ENCODE measurements around the gene ROPN1L. TPM values are rescaled to one million over a fixed set of nuclear protein-coding genes. Genes with fewer than 3 reads are reported as not detected.

The ROPN1L gene
- polyA plus RNA-seq, 1 donor from 2014 or later = 0.52 TPM

DNA sequence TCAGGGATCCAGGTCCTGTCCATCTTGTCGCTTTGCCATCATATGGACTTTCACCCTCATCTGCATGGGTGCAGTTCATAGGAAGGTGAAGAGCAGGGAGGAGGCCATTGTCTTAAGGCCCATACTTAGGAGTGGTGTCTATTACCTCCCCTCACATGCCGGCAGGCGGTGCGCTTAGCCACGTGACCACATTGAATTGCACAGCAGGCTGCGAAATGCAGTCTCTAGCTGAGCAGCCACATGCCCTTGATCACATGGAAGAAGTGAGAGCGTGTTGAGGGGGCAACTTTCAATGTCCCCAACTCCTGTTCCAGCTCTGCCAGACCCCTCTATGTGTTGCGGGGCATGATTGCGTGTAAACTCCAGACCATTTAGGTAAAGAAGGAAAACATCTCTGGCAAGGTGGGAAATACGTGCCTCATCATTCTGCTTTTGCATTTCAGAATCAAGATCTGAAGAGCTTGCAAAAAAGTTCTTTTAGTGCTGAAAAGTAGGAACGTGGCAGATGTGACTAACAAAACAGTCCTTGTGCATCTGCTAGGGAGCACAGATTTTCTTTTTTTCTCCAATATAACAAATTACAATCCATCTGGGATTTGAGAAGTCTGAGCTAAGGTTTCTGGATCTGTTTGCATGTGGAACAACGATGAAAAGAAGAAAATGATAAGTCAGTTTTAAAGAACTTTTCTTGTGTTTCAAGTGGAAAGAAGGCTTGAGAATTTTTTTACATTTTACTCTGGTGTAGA, 34.4 kb downstream of the ROPN1L start:
- H4K20me1 ChIP-seq (ENCODE audit: insufficient read depth) = no peaks in the 10 kb centered on the region
- no peak overlapping the region for H3K27ac ChIP-seq (ENCODE audit: low read length)
- H3K9me2 ChIP-seq (ENCODE audit: insufficient read depth, low read length) = no peaks in the 10 kb centered on the region
- H3K9me3 ChIP-seq (ENCODE audit: low read length) = no peaks in the 10 kb centered on the region
- H3K9ac ChIP-seq (ENCODE audit: low read length) = no peak overlapping the region
- H3K36me3 ChIP-seq (ENCODE audit: insufficient read depth, low read length) = no peaks in the 10 kb centered on the region
- H3K27me3 ChIP-seq (ENCODE audit: insufficient read depth, low read depth, low read length) = no peaks in the 10 kb centered on the region
- no peaks in the 10 kb centered on the region for H3K79me2 ChIP-seq (replicated peaks; ENCODE audit: insufficient read depth, low read length)
- TF ChIP-seq POLR2AphosphoS5 (IDR thresholded peaks at IDR 0.05) (no peak), EP300 (conservative IDR thresholded peaks at IDR 0.05; ENCODE audit: poor library complexity, severe bottlenecking) (no peak), TAF1 (IDR thresholded peaks at IDR 0.05; ENCODE audit: low read depth) (no peak), MXI1 (conservative IDR thresholded peaks at IDR 0.05; ENCODE audit: poor library complexity, severe bottlenecking) (no peak), REST (IDR thresholded peaks at IDR 0.05; ENCODE audit: borderline replicate concordance) (no peak), SMC3 (conservative IDR thresholded peaks at IDR 0.05; ENCODE audit: poor library complexity) (no peak), RAD21 (conservative IDR thresholded peaks at IDR 0.05) (no peak), EZH2 (IDR thresholded peaks at IDR 0.05; ENCODE audit: borderline replicate concordance, insufficient read depth, low read length, poor library complexity, severe bottlenecking) (no peak)
- TF ChIP-seq, protein P1, sequence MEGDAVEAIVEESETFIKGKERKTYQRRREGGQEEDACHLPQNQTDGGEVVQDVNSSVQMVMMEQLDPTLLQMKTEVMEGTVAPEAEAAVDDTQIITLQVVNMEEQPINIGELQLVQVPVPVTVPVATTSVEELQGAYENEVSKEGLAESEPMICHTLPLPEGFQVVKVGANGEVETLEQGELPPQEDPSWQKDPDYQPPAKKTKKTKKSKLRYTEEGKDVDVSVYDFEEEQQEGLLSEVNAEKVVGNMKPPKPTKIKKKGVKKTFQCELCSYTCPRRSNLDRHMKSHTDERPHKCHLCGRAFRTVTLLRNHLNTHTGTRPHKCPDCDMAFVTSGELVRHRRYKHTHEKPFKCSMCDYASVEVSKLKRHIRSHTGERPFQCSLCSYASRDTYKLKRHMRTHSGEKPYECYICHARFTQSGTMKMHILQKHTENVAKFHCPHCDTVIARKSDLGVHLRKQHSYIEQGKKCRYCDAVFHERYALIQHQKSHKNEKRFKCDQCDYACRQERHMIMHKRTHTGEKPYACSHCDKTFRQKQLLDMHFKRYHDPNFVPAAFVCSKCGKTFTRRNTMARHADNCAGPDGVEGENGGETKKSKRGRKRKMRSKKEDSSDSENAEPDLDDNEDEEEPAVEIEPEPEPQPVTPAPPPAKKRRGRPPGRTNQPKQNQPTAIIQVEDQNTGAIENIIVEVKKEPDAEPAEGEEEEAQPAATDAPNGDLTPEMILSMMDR (IDR thresholded peaks at IDR 0.05; ENCODE audit: poor library complexity, severe bottlenecking) = no peak
- H3K4me3 ChIP-seq (ENCODE audit: low read length) = no peak overlapping the region
- H3F3A ChIP-seq (ENCODE audit: insufficient read depth, low read length, poor library complexity, severe bottlenecking) = no peaks in the 10 kb centered on the region
- no peak overlapping the region for H2AFZ ChIP-seq (ENCODE audit: low read depth, low read length)
- no peak overlapping the region for H3K4me2 ChIP-seq (ENCODE audit: low read length)

DNA sequence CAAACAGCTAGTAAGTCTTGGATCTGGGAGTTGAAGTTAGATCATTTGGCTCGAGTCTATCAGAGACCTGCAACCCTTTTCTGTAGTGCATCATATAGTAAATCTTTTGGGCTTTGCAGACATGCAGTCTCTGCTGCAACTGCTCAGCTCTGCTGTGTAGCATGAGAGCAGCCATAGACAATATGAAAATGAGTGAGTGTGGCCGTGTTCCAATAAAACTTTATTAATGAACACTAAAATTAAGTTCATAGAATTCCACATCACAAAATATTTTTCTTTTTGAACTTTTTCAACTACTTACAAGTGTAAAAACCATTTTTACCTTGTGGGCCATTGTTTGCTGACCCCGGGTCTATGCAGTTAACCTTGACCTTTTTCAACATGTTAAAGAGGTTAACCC, 35.2 kb downstream of the ROPN1L start:
- no peaks in the 10 kb centered on the region for H3K79me2 ChIP-seq (replicated peaks; ENCODE audit: insufficient read depth, low read length)
- H2AFZ ChIP-seq (ENCODE audit: low read depth, low read length) = no peak overlapping the region
- H3K36me3 ChIP-seq (ENCODE audit: insufficient read depth, low read length) = no peaks in the 10 kb centered on the region
- no peak overlapping the region for H3K4me3 ChIP-seq (ENCODE audit: low read length)
- no peaks in the 10 kb centered on the region for H3K9me2 ChIP-seq (ENCODE audit: insufficient read depth, low read length)
- no peaks in the 10 kb centered on the region for H3F3A ChIP-seq (ENCODE audit: insufficient read depth, low read length, poor library complexity, severe bottlenecking)
- no peak overlapping the region for H3K4me2 ChIP-seq (ENCODE audit: low read length)
- no peak overlapping the region for H3K27ac ChIP-seq (ENCODE audit: low read length)
- no peaks in the 10 kb centered on the region for H3K27me3 ChIP-seq (ENCODE audit: insufficient read depth, low read depth, low read length)
- TF ChIP-seq, protein P1 (IDR thresholded peaks at IDR 0.05; ENCODE audit: poor library complexity, severe bottlenecking) = no peak
- TF ChIP-seq EP300 (conservative IDR thresholded peaks at IDR 0.05; ENCODE audit: poor library complexity, severe bottlenecking) (no peak), POLR2AphosphoS5 (IDR thresholded peaks at IDR 0.05) (no peak), EZH2 (IDR thresholded peaks at IDR 0.05; ENCODE audit: borderline replicate concordance, insufficient read depth, low read length, poor library complexity, severe bottlenecking) (no peak), TAF1 (IDR thresholded peaks at IDR 0.05; ENCODE audit: low read depth) (no peak), RAD21 (conservative IDR thresholded peaks at IDR 0.05) (no peak), REST (IDR thresholded peaks at IDR 0.05; ENCODE audit: borderline replicate concordance) (no peak), MXI1 (conservative IDR thresholded peaks at IDR 0.05; ENCODE audit: poor library complexity, severe bottlenecking) (no peak), SMC3 (conservative IDR thresholded peaks at IDR 0.05; ENCODE audit: poor library complexity) (no peak)
- H4K20me1 ChIP-seq (ENCODE audit: insufficient read depth) = no peaks in the 10 kb centered on the region
- H3K9me3 ChIP-seq (ENCODE audit: low read length) = no peaks in the 10 kb centered on the region
- no peak overlapping the region for H3K9ac ChIP-seq (ENCODE audit: low read length)
